Activated CD8-positive, alpha-beta memory T cell treated with anti-CD3 and anti-CD28 coated beads, Interleukin-2, amount 50 U/mL, for 24 hours (primary cell): ENCODE data around the gene TOP3B.

ENCODE experiments used
- DNase-seq: peaks from one replicate; pipeline ENCODE4 v3.0.0-alpha.2; 2020; ENCODE audit errors: extremely low read depth

TOP3B gene

GRCh38 chr22:21961886-21962654 is 20.5 kb downstream of the TOP3B start:
- no peak for DNase-seq

DNA sequence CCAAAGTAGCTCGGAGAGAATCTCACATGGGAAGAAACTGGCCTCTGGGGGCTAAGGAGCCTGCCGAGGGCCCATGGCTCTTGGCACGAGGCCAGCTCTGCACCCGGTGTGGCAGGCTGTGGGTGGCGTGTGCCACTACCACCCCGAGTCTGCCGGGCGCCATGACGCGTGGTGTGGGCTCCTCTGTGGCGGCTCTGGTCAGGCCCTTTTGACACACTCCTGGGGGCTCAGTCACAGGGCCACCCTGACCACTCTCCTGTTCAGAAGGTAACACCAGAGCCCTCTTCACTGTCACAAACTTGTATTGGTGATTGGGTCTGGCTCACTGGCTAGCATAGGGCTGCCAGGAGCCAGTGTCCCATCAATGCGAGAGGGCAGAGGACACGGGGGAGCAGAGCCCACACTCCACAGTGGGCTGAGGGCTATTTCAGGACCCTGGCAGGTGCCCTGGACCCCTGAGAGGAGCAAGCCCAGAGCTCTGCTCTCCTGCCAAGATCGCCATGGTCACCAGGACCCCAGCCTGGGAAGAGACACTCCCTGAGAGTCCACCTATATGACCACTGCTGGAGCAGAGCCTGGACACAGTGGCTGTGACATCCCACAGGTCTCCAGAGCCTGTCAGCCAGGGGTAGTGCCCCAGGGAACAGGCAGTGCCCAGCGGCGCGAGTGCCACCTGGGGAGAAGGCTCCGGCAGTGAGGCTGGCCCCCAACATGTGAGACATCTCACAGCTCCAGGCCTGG is 21.3 kb downstream of the TOP3B start:
- DNase-seq: no peak

GRCh38 chr22:21960200-21961126 is 22.1 kb downstream of the TOP3B start:
- no peak for DNase-seq

- DNase-seq: no peak
Observed at GRCh38 chr22:21959274-21960074, 23.1 kb downstream of the TOP3B start.

DNA sequence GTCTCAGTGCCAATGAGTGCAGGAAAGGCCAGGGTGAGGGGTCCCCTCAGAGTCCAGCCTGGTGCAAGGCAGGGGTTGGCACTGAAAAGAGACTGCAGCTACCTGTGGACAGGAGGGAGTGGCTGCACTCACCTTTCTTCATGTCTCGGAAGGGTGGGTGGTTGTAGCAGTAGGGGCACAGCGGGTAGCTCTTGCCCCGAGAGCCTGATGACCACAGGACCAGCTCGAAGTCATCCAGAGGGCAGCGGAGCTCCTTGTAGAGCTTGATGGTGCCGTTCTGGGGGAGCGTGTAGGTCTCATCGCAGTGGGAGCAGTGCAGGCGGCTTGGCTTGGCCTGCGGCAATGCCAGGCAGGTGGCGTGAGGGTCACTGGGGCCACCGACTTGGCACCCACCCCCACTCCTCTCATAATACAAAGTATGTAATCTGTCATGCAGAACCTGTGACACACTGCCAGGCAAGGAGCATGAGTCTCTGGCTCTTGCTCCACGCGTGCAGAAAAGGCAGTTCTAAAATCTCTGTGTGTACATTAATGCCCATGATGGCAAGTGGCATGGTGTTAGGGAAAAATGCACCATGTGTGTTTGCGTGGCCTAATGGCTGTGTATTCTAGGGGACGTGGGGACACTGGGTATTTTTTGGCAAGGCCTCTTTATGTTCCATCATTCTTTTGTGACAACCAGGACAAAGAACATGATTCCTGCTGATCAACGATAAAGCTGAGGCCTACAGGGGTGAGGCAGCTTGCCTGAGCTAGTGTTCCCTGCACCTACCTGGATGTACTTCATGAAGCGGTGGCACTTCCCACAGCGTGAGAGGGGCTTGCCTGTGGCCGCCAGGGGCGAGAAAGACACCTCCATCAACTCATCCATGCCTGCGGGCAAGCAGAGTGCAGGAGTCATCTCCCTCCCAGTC is 24.0 kb downstream of the TOP3B start:
- DNase-seq: no peak

DNA sequence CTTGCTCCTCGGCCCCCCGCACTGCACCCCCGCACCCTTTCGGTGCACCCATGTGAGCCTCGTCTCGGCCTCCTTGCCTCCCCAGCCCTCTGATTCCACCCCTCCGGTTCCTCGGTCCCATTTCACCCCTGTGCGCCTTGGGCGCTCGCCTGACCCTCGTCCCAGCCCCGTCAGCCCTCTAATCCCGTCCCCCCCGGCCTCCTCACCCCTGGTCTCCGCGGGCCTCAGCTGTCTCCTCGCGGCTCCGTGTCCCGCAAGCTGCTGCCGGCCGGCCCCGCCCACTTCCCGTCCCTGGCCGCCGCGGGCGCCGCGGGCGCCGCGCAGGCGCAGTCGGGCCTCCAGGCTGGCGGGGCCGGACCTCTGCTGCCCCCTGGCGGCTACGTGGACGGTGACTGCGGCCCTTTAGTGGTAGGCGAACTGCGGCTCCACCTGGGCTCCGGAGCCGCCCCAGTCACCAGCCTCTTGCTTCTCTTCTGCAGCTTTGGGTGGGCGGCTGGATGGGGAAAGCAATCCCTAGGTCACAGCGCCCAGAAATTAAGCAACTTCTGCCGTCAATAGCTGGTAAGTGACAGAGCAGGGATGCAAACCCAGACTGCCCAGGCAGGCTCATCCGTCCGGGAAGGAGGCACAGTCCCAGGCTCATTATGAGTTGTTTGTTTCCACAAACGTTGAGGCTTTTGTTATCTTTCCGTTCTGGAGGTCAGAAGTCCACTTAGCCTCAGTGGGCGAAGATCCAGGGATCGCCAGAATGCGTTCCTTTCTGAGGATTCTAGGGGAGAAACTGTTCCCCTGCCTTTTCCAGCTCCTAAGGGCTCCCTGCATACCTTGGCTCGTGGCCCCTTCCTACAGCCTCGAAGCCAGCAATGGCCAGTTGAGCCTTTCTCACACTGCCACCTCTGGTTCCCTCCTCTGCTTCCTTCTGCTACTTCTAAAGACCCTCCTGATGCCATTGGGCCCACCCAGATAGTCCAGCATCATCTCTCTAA is 29.7 kb downstream of the TOP3B start, which contains the start of gene PPM1F:
PPM1F (minus strand) TSS at position 263 of the 986 bp plus-strand sequence. CDS start 6,800 bp downstream, outside the sequence.
- DNase-seq: peak; percentile 57

DNA sequence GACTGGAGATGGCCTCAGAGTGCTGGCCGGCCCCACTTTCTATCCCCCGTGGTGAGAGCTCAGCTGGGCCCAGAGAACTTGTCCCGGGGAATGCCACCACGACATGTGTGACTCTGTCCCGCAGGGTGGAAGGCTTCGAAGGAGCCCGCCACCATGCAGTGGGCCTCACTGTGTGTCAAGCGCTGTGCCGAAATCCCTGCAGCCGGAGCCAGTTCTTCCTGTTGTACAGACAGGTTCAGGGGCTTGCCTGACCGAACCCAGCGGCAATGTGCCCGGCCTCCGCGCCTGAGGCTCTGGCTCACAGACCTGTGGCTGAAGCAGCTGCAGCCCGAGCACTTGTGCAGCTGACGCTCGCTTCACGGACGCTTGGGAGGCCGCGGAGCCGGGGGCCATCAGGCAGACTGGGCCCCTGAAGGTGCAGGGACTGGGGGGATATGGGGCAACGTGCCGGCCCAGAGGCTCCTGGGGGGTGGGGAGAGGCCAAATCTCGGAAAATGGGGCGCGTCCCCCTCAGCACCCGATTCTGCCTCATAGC is 30.6 kb downstream of the TOP3B start:
- no peak for DNase-seq

GRCh38 chr22:21951062-21951461 is 31.5 kb downstream of the TOP3B start:
- DNase-seq: no peak

DNA sequence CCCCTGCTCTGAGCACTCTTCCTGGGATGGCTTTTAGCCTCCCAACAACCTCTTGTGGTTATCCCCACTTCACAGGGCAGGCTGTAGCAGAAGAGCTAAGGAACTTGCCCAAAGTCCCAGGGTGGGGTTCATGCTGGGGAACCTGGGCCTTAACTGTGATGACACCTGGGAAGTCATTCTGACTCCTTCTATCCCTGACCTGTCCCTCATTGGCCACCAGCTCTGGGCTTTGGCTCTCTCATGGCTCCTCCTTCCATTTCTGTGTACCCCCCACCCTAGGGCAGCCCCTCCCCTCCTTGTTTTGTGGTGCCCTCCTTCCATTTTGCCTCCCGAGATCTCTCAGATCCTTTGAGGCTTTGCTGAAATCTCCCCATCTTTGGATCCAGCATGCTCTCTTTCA is 32.6 kb downstream of the TOP3B start:
- no peak for DNase-seq

- DNase-seq: no peak
Observed at GRCh38 chr22:21949569-21949918, 33.0 kb downstream of the TOP3B start.

GRCh38 chr22:21948824-21949568 is 33.6 kb downstream of the TOP3B start:
- no peak for DNase-seq

- DNase-seq: no peak
Observed at GRCh38 chr22:21948390-21948789, 34.2 kb downstream of the TOP3B start.

DNA sequence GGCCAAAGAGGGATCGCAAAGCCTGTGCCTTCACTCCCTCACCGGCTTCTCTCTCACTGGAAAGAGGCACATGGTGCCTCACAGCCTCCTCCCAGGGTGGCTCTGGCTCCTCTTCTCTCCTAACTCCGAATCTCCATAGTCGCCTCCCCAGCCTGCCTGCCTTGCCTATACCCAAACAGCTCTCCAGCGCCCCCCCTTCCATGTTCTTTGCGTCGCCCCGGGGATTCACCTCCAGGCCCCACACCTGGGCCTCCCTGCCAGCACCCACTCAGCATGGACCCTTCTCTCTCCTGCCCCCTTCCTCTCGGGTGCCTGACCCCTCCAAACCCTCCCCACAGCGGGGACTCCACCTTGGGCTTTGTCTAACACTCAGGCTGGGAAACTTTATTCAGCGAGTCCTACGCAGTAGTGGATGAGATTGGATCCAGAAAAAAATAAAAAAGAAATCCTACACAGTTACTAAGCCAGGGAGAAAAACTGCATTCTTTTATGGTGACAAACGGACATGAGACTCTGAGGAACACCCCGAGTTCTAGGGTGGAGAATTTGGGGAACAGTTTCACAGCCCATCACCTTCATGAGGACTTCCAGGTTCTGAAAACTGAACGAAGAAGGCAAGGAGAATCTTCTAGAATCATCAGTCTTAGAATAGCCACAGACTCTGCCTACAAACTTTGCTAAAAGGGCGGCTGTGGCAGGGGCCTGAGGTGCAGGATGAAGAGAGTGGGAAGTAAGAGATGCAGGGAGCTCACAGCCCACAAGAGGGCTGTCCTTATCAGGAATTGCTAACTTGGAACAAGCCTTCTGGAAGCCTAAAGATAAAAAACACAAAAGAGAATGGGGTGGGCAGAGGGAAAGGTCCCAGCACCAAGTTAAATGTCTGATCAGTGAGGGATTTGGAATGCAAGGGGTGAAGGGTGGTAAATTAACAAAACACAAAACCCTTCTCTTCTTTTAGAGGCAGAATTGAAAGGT is 35.3 kb downstream of the TOP3B start:
- no peak for DNase-seq

- no peak for DNase-seq
Observed at GRCh38 chr22:21946262-21946925, 36.2 kb downstream of the TOP3B start.

GRCh38 chr22:21945453-21946261 is 36.9 kb downstream of the TOP3B start:
- DNase-seq: no peak
